WI38 (cell line): ENCODE measurements around the gene TMEM115.

ENCODE experiments used
- H3K4me3 ChIP-seq: 2 replicates; pipeline ENCODE4 v1.5.1; 2011; ENCODE audit warnings: low read depth, mild to moderate bottlenecking, control low read depth, low read length
- TF ChIP-seq, protein P1 (sequence below): IDR thresholded peaks from 2 replicates; pipeline ENCODE4 v1.5.1; 2012; ENCODE audit warnings: low read depth, mild to moderate bottlenecking, control low read depth, low read length

TMEM115 gene

DNA sequence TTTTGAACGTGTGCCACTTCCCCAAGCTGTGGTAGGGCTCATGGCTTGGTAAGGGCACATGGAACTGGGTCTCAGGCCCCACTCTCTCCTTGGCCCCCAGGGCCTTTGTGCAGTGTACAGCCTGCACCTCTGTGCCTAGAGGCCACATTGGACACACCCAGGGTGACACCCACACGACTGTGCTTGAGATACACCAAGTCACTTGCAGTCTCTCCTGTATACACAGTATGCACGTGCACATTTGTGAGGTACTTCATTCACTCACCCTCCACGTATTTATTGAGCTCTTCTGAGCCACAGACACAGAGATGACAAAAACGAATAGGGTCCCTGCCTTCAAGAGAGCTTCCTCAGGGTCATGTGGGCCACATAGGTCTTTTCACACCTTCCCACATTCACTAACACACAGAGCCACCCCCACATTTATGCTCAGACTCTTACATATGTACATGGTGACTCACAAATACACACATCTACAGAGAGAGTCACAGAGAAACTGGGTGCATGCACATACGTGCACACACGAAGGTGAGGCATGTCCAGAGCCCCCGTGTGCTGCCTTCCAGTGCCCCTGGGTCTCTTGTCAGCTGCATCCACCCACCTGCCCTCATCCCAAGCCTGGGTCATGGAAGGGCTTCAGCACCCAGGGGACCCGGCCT lies 9.8 kb upstream of the TMEM115 start:
- H3K4me3 ChIP-seq: no peak overlapping the region
- TF ChIP-seq, protein P1, sequence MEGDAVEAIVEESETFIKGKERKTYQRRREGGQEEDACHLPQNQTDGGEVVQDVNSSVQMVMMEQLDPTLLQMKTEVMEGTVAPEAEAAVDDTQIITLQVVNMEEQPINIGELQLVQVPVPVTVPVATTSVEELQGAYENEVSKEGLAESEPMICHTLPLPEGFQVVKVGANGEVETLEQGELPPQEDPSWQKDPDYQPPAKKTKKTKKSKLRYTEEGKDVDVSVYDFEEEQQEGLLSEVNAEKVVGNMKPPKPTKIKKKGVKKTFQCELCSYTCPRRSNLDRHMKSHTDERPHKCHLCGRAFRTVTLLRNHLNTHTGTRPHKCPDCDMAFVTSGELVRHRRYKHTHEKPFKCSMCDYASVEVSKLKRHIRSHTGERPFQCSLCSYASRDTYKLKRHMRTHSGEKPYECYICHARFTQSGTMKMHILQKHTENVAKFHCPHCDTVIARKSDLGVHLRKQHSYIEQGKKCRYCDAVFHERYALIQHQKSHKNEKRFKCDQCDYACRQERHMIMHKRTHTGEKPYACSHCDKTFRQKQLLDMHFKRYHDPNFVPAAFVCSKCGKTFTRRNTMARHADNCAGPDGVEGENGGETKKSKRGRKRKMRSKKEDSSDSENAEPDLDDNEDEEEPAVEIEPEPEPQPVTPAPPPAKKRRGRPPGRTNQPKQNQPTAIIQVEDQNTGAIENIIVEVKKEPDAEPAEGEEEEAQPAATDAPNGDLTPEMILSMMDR: no peak

DNA sequence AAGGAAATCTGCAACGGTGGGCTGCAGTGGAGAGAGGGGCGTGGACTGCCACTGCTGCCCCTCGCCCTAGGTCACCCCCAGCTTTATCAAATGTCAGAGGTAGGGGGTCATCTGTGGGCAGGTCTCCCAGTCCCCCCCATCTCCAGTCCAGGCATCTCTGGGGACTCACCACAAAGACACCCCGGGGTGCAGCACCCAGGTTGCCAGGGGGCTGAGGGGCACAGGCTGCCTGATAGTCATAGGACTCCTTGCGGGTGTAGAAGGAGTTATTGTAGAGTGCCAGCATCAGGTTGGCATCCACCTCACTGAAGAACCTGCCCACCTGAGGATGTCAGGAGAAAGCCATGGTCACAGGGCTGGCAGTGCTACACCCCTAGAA lies 6.5 kb upstream of the TMEM115 start:
- no peak overlapping the region for H3K4me3 ChIP-seq
- TF ChIP-seq, protein P1: no peak

DNA sequence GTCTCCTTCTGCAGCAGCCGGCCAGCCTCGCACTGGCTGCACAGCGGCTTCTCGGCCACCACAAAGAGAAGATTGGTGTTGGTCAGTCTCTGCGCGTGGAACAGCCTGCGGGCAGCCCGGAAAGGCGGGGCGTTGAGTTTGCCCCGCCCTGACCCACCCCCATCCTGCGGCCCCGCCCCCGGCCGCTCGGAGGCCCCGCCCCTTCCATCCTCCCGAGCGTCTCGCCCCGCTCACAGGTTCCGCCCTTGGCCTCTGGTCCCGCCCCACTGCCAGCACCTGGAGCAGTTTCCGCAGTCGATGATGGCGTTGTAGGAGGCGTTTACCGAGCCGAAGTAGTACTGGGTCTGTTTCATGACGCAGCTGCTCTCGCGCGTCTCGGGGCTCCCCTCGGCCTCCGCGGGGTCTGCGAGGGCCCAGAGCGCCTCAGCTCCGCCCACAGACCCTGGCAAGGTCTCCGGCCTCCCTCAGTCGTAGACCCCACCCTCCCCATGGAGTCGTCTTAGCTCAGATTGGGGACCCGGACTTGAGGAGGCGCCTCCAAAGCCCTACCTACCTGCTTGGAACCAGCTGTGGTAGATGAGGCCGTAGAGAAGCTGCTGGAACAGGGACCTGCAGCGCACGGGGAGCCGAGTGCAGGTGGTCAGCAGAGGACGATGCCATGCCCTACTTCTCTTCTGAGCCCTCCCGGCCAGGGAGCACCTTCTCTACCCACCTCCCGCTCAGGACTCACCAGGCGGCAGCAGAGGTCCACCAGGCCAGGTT lies 5.9 kb upstream of the TMEM115 start:
- TF ChIP-seq, protein P1: no peak
- H3K4me3 ChIP-seq: peak overlapping the region; percentile 46

DNA sequence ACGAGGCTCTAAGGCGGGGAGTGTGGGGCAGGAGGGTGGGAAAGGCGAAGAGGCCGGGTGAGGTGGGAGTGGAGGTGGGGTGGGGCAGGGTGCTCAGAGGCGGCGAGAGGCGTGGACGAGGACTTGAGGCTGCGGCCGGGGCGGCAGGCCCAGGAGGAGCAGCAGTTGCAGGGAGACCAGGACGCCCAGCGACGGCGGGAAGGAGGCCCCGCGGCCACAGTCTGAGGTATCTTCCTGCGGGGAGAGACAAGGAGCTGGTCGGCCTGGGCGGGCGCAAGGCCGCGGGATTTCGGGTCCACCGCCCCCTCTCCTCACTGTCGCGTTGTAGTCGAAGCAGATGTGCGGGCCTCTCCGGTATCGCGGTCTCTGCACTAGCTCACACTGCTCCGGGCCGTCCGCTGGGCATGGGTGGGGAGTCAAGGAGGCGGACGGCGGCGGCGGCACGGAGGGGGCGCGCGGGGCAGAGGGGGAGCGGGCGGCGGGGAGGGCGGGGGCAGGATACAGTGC lies 5.3 kb upstream of the TMEM115 start:
- H3K4me3 ChIP-seq: peak overlapping the region; percentile 44
- TF ChIP-seq, protein P1: no peak

DNA sequence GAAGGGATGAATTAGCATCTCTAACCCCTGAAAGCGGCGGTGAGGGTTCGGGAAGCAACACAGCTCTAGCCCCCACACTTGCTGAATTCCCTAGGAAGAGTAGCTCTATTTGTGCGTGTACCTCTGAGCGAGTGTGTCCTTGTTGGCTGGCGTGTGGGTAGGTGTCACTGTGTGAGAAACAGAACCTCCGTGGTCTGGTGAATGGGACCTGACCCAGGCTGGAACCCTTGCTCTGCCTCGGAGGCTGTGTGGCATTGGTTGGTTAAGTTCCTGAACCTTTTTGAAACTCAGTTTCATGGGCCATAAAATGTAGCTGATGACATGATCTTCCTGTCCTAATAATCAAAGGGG lies 414 bp upstream of the TMEM115 start:
- TF ChIP-seq, protein P1: no peak
- no peak overlapping the region for H3K4me3 ChIP-seq

DNA sequence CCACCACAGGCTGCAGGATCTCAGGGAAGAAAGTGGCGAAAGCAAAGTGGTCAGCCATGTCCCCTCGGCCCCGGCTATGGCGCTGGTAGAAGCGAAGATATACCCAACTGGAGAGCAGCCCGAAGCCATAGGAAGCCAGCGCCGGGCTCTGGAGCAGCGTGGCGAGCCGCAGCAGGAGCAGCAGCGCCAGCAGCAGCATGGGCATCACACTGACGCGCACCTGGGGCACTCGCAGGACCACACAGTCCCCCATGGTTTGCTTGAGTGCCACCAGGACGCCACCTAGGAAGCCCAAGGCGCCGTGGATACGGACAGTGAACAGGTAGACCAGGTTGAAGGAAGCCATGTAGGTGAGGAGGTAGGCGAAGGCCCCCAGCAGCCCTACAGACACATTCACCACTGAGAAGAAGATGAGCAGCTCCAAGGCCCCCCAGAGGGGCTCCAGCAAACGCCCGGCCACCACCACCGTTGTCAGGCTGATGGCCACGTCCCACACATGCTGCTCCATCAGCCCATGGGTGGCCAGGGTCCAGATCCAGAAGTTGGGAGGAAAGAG lies 888 bp downstream of the TMEM115 start:
- TF ChIP-seq, protein P1: no peak
- H3K4me3 ChIP-seq: peak overlapping the region; percentile 90

DNA sequence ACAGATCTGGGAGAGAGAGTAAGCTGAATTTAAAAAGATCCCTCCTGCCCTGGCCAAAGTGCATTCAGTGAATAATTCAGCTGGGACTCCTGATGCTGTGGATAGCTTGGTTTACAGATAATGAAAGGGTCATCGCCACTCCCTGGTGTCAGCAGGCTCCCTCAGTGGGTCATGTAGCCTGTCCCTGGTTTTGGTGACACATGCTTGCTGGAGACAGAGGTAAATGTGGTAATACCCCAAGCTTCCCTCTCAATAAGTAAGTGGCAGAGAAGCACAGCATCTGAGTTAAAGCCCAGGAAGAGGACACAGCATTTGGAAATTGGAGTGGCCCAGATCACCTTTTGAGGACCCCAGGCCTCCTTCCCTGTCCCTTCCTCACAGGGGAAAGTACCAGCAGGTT lies 1.8 kb downstream of the TMEM115 start:
- TF ChIP-seq, protein P1: no peak
- H3K4me3 ChIP-seq: peak overlapping the region; percentile 90
